Neutrophil (primary cell): ENCODE measurements around the gene PCED1B.

ENCODE experiments used
- H3K27ac ChIP-seq: fragments of 200-600 bp; sonication (generic); 2 replicates; pipeline ENCODE4 v1.5.1; 2016; ENCODE audit warnings: mild to moderate bottlenecking, moderate library complexity
- H3K27me3 ChIP-seq: fragments of 200-600 bp; sonication (generic); 2 replicates; pipeline ENCODE4 v1.6.0; 2016; ENCODE audit warnings: mild to moderate bottlenecking
- H3K36me3 ChIP-seq: fragments of 200-600 bp; sonication (generic); 2 replicates; pipeline ENCODE4 v1.5.1; 2017
- H3K4me1 ChIP-seq, 2 experiments: fragments of 200-600 bp in 1 of 2; sonication (generic) in 1 of 2; 1 replicate in 1 of 2; 2 replicates in 1 of 2; pipeline versions ENCODE4 v1.5.1 to v1.6.1; 2013 to 2016; ENCODE audit warnings: low read depth in 1 of 2, low read length in 1 of 2, mild to moderate bottlenecking in 1 of 2, moderate library complexity in 1 of 2; ENCODE audit not compliant: control insufficient read depth in 1 of 2, insufficient read depth in 1 of 2
- H3K4me3 ChIP-seq, 2 experiments: fragments of 200-600 bp in 1 of 2; sonication (generic) in 1 of 2; 1 replicate in 1 of 2; 2 replicates in 1 of 2; pipeline ENCODE4 v1.5.1; 2013 to 2016; ENCODE audit warnings: low read depth in 1 of 2, low read length in 1 of 2, mild to moderate bottlenecking in 1 of 2, moderate library complexity in 1 of 2
- H3K9me3 ChIP-seq: fragments of 200-600 bp; sonication (generic); 2 replicates; pipeline ENCODE4 v1.5.1; 2016
- TF ChIP-seq, protein P1 (sequence below): fragments of 200-600 bp; sonication (generic); IDR thresholded peaks from 2 replicates; pipeline ENCODE4 v1.5.1; 2016; ENCODE audit warnings: antibody characterized with exemption

PCED1B gene

GRCh38 chr12:47121146-47121545, 41.7 kb downstream of the PCED1B start:
- H3K27ac ChIP-seq: no peak overlapping the region

DNA sequence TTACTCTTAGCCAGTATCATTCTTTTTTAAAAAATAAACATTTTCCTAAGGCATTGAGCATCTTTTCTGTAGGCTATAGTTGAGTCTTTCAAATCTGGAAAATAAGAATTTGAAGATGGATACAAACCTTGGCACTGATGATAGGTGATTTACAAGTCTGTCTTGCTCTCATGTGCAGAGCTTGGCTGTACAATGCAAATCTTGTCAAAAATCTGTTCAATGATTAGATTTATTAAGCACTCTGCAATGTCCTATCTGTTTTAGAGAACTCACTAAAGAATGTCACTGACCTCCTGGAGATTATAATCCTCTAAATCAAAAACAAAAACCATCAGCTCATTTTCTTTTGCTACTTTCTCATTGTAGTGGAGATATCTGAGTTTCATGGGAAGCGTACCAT, 43.2 kb downstream of the PCED1B start:
- H3K27ac ChIP-seq: no peak overlapping the region
- no peak overlapping the region for H3K4me3 ChIP-seq
- no peaks in the 10 kb centered on the region for H3K27me3 ChIP-seq
- no peaks in the 10 kb centered on the region for H3K36me3 ChIP-seq
- no peaks in the 10 kb centered on the region for H3K9me3 ChIP-seq
- TF ChIP-seq, protein P1, sequence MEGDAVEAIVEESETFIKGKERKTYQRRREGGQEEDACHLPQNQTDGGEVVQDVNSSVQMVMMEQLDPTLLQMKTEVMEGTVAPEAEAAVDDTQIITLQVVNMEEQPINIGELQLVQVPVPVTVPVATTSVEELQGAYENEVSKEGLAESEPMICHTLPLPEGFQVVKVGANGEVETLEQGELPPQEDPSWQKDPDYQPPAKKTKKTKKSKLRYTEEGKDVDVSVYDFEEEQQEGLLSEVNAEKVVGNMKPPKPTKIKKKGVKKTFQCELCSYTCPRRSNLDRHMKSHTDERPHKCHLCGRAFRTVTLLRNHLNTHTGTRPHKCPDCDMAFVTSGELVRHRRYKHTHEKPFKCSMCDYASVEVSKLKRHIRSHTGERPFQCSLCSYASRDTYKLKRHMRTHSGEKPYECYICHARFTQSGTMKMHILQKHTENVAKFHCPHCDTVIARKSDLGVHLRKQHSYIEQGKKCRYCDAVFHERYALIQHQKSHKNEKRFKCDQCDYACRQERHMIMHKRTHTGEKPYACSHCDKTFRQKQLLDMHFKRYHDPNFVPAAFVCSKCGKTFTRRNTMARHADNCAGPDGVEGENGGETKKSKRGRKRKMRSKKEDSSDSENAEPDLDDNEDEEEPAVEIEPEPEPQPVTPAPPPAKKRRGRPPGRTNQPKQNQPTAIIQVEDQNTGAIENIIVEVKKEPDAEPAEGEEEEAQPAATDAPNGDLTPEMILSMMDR: no peak
- no peaks in the 10 kb centered on the region for H3K4me1 ChIP-seq

More at GRCh38 chr12:47121146-47121545, 41.7 kb downstream of the PCED1B start:
- H3K4me3 ChIP-seq: no peak overlapping the region
- no peaks in the 10 kb centered on the region for H3K27me3 ChIP-seq
- no peaks in the 10 kb centered on the region for H3K36me3 ChIP-seq
- no peaks in the 10 kb centered on the region for H3K9me3 ChIP-seq
- no peaks in the 10 kb centered on the region for H3K4me1 ChIP-seq
- TF ChIP-seq, protein P1: no peak

DNA sequence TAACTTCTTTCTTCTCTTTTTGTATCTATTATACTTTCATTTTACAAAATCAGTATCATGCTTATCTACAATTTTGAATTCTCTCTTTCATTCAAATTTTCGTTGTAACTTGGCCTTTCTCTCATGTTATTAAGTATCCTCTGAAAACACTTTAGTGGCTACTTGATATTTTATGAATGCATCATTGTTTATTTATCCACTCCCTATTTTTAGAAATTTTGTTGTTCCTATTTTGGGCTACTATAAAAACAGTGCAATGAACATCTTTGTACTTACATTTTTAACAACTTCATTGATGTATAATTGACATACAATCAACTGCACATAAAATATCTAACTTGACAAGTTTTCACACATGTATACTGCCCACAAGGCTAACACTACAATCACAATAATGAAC, 44.3 kb downstream of the PCED1B start:
- Histone ChIP-seq H3K36me3 (no peaks in the 10 kb centered on the region), H3K27ac (no peak overlapping the region), H3K4me1 (no peaks in the 10 kb centered on the region), H3K4me3 (no peak overlapping the region), H3K27me3 (no peaks in the 10 kb centered on the region), H3K9me3 (no peaks in the 10 kb centered on the region)
- TF ChIP-seq, protein P1: no peak

DNA sequence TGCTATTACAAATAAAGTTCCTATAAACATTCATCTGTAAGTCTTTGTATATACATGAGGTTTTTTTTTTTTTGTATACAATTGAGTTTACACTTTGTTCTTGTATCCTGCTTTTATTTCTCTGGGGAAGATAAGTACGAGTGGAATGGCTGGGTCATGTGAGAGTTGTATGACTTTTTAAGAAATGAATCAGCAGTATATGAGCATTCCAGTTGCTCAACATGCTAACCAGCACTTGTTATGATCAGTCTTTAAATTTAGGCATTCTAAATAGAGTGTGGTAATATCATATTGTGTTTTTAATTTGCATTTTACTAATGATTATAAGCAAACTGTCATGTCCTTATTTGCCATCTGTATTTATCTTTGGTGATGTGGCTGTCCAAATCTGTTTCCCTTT, 45.0 kb downstream of the PCED1B start:
- no peak overlapping the region for H3K27ac ChIP-seq
- no peaks in the 10 kb centered on the region for H3K36me3 ChIP-seq
- H3K9me3 ChIP-seq: no peaks in the 10 kb centered on the region
- no peak overlapping the region for H3K4me3 ChIP-seq
- no peaks in the 10 kb centered on the region for H3K27me3 ChIP-seq
- H3K4me1 ChIP-seq: no peaks in the 10 kb centered on the region
- TF ChIP-seq, protein P1: no peak

GRCh38 chr12:47126246-47126645, 46.8 kb downstream of the PCED1B start:
- no peaks in the 10 kb centered on the region for H3K27me3 ChIP-seq
- no peak overlapping the region for H3K4me3 ChIP-seq
- H3K36me3 ChIP-seq: no peaks in the 10 kb centered on the region
- no peak overlapping the region for H3K27ac ChIP-seq
- TF ChIP-seq, protein P1: no peak
- H3K4me1 ChIP-seq: no peaks in the 10 kb centered on the region
- H3K9me3 ChIP-seq: no peaks in the 10 kb centered on the region

DNA sequence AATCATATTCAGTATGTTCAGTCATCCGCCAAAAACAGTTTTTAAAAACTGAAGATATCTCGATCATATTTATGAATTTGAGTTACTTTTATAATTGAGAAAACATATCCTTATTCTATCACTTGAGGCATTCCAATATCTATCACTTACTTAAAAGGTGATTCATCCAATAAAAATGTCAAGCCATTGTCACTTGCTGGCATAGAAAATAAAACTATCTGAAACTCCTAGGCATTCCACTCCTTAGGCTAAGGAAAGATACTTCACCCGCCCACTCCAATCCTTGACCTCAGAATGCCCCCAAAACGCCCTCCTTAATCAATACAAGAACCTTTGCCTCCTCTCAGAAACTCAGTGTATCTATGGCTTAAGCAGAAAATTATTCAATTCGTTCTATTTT, 51.6 kb downstream of the PCED1B start:
- peaks cover 0 to 3% of the 10 kb centered on the region in 2 experiments for H3K4me1 ChIP-seq
- H3K27ac ChIP-seq: no peak overlapping the region
- H3K4me3 ChIP-seq: no peak overlapping the region
- H3K27me3 ChIP-seq: no peaks in the 10 kb centered on the region
- H3K9me3 ChIP-seq: no peaks in the 10 kb centered on the region
- TF ChIP-seq, protein P1: no peak
- no peaks in the 10 kb centered on the region for H3K36me3 ChIP-seq
